Parietal lobe (tissue), 2 donors: ENCODE measurements around the gene ELK1. TPM values are rescaled to one million over a fixed set of nuclear protein-coding genes. Genes with fewer than 3 reads are reported as not detected.

Experiments
- small RNA-seq: library from RNA; depleted of rRNA; stranded (forward); fragments of <200 nt; gene quantifications from one replicate; pipeline ENCODE3, GENCODE V24; 2014; ENCODE audit warnings: low replicate concordance
- total RNA-seq: library from RNA; depleted of rRNA; stranded (reverse); fragments of >200 nt; gene quantifications from one replicate; pipeline ENCODE4 v1.2.3, GENCODE V29; 2014

ELK1 gene, protein sequence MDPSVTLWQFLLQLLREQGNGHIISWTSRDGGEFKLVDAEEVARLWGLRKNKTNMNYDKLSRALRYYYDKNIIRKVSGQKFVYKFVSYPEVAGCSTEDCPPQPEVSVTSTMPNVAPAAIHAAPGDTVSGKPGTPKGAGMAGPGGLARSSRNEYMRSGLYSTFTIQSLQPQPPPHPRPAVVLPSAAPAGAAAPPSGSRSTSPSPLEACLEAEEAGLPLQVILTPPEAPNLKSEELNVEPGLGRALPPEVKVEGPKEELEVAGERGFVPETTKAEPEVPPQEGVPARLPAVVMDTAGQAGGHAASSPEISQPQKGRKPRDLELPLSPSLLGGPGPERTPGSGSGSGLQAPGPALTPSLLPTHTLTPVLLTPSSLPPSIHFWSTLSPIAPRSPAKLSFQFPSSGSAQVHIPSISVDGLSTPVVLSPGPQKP
- 14.4 TPM for total RNA-seq

DNA sequence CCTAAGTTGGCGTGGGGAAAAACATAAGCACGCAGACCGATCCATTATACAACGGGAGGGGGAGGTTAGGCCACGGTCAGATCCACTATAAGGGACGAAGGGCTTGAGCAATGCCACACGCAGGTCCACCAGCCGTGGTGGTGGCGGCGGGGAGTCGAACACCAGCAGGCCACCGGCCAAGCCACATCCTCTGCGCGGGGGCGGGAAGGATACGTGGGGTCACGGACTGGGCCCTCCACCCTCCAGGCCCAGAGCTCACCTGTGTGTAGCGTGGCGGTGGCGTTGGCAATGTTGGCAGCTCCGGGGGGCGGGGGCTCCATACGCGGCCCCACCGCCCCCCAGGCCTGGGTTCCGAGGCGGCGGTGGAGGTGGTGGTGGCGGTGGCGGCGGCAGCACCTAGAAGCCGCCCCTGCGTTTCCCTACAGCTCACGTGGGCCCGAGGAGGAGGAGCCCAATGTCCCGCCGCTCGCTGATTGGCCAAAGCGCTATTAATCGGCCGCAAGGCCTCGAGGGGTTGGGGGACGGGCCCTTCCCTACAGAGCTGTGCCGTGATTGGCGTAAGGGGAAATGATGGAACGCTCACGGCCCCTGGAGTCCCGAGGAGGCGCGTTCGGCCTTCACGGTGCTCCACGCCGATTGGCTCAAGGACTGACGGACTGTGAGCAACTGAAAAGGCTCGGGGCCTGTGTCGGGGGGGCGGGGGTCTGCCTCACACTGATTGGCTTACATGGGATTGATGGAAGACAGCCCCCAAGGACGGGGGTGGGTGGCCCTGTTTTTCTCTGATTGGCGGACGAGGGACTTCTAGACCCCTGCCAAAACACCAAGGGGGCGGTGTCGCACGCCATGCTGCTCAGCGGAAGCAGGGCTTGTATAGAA lies at the start of gene ELK1:
ELK1 (minus strand) TSS at position 400 of the 879 bp plus-strand sequence. CDS start 9,122 bp downstream, outside the sequence.

GRCh38 chrX:47658684-47659420 lies 8.5 kb upstream of the ELK1 start, which contains the start of gene UXT:
UXT (minus strand) TSS chrX:47659180; CDS start chrX:47658927, 253 bp downstream.

GRCh38 chrX:47629419-47630200 lies 20.8 kb downstream of the ELK1 start, which contains the start of gene CFP:
CFP (minus strand) TSS chrX:47629930; CDS start chrX:47629844, 86 bp downstream.

GRCh38 chrX:47619486-47620302 lies 30.7 kb downstream of the ELK1 start, which contains the start of gene SYN1:
SYN1 (minus strand) TSS chrX:47619857; CDS start chrX:47619728, 129 bp downstream.

Small RNAs within 50 kb of the gene (small RNA-seq; reads per million reads assigned to genes)
- not detected for gene MIR4769

Other genes starting within 250 kb of the ELK1 start
- gene ZNF41, start 167.3 kb downstream of the ELK1 start, total RNA-seq = 14.7 TPM
- gene ARAF, start 89.4 kb downstream of the ELK1 start, total RNA-seq = 11.3 TPM
- 4.4 TPM for gene TIMP1, start 68.1 kb downstream of the ELK1 start, total RNA-seq
- 27.9 TPM for gene SYN1, start 30.7 kb downstream of the ELK1 start, total RNA-seq
- 1.3 TPM for gene CFP, start 20.6 kb downstream of the ELK1 start, total RNA-seq
- 67.6 TPM for gene UXT, start 8.6 kb upstream of the ELK1 start, total RNA-seq
- 25.0 TPM for gene ZNF81, start 186.3 kb upstream of the ELK1 start, total RNA-seq